ENCODE measurements around the gene NGDN. TPM values are rescaled to one million over a fixed set of nuclear protein-coding genes. Genes with fewer than 3 reads are reported as not detected.
"Not testable (repeated sequence)": the region's sequence is repeated elsewhere in the genome, so short reads cannot be mapped to it uniquely, and the experiment has no call there.

The NGDN gene
- total RNA-seq, result 10 to 100 TPM; 54.2 to 58.3 TPM

- DNase-seq (ENCODE audit: low spot score in 2 of 2), result peak; percentile 90 to 94
- Mint-ChIP-seq H3K9me3 (no peaks in the 10 kb centered on the region), H3K27ac (peak within 1 kb of the TSS in 1 of 2 donors; percentile 69), H3K36me3 (peaks cover 0 to 9% of the 10 kb centered on the region in 2 donors)
- peak; percentile 95 to 96 for ATAC-seq
Observed at GRCh38 chr14:23469127-23469905, at the start of gene NGDN. Gene NGDN, plus strand, starts transcription at chr14:23469703. Its CDS starts 13 bp downstream, at chr14:23469716.

- Mint-ChIP-seq H3K9me3 (no peaks in the 10 kb centered on the region), H3K27ac (peak overlapping the region in 1 of 2 donors; percentile 12), H3K36me3 (no peaks in the 10 kb centered on the region)
- ATAC-seq (peak in 1 of 2 donors; percentile 93), DNase-seq (ENCODE audit: low spot score in 2 of 2) (peak in 1 of 2 donors; percentile 17)
Observed at GRCh38 chr14:23421594-23421993, 47.9 kb upstream of the NGDN start.

GRCh38 chr14:23423657-23424056 lies 45.8 kb upstream of the NGDN start:
- peak overlapping the region in 1 of 2 donors; percentile 58 for H3K27ac Mint-ChIP-seq
- no peaks in the 10 kb centered on the region for H3K9me3 Mint-ChIP-seq
- ATAC-seq (no peak), DNase-seq (ENCODE audit: low spot score in 2 of 2) (no peak)
- H3K36me3 Mint-ChIP-seq, result no peaks in the 10 kb centered on the region

- ATAC-seq (no peak), DNase-seq (ENCODE audit: low spot score in 2 of 2) (no peak)
- H3K9me3 Mint-ChIP-seq, result no peaks in the 10 kb centered on the region
- no peaks in the 10 kb centered on the region for H3K36me3 Mint-ChIP-seq
- H3K27ac Mint-ChIP-seq, result no peak overlapping the region
Observed at GRCh38 chr14:23425169-23425568, 44.3 kb upstream of the NGDN start.

GRCh38 chr14:23425798-23426197 lies 43.7 kb upstream of the NGDN start:
- ATAC-seq; H3K27ac Mint-ChIP-seq; DNase-seq (ENCODE audit: low spot score in 2 of 2); H3K36me3 Mint-ChIP-seq; H3K9me3 Mint-ChIP-seq: not testable (repeated sequence)

GRCh38 chr14:23428686-23429495 lies 40.6 kb upstream of the NGDN start:
- ATAC-seq (no peak), DNase-seq (ENCODE audit: low spot score in 2 of 2) (no peak)
- H3K36me3 Mint-ChIP-seq, result no peaks in the 10 kb centered on the region
- no peak overlapping the region for H3K27ac Mint-ChIP-seq
- H3K9me3 Mint-ChIP-seq, result no peaks in the 10 kb centered on the region

GRCh38 chr14:23430016-23430722 lies 39.3 kb upstream of the NGDN start:
- Mint-ChIP-seq H3K9me3 (no peaks in the 10 kb centered on the region), H3K36me3 (no peaks in the 10 kb centered on the region), H3K27ac (no peak overlapping the region)
- no peak for ATAC-seq
- DNase-seq (ENCODE audit: low spot score in 2 of 2), result no peak

GRCh38 chr14:23430723-23431085 lies 38.8 kb upstream of the NGDN start:
- ATAC-seq, result peak in 1 of 2 donors; percentile 46
- Mint-ChIP-seq H3K36me3 (no peaks in the 10 kb centered on the region), H3K27ac (no peak overlapping the region), H3K9me3 (no peaks in the 10 kb centered on the region)
- no peak for DNase-seq (ENCODE audit: low spot score in 2 of 2)

GRCh38 chr14:23431486-23431885 lies 38.0 kb upstream of the NGDN start:
- peak overlapping the region in 1 of 2 donors; percentile 66 for H3K27ac Mint-ChIP-seq
- H3K36me3 Mint-ChIP-seq, result no peaks in the 10 kb centered on the region
- DNase-seq (ENCODE audit: low spot score in 2 of 2) (peak in 1 of 2 donors; percentile 35), ATAC-seq (no peak)
- H3K9me3 Mint-ChIP-seq, result no peaks in the 10 kb centered on the region

- ATAC-seq (no peak), DNase-seq (ENCODE audit: low spot score in 2 of 2) (peak in 1 of 2 donors; percentile 26)
- no peaks in the 10 kb centered on the region for H3K36me3 Mint-ChIP-seq
- H3K27ac Mint-ChIP-seq, result peak overlapping the region in 1 of 2 donors; percentile 66
- no peaks in the 10 kb centered on the region for H3K9me3 Mint-ChIP-seq
Observed at GRCh38 chr14:23432102-23432925, 37.2 kb upstream of the NGDN start.

- no peaks in the 10 kb centered on the region for H3K9me3 Mint-ChIP-seq
- no peaks in the 10 kb centered on the region for H3K36me3 Mint-ChIP-seq
- ATAC-seq (no peak), DNase-seq (ENCODE audit: low spot score in 2 of 2) (peak in 1 of 2 donors; percentile 28)
- H3K27ac Mint-ChIP-seq, result peak overlapping the region in 1 of 2 donors; percentile 66
Observed at GRCh38 chr14:23432946-23433345, 36.6 kb upstream of the NGDN start.

GRCh38 chr14:23433457-23433856 lies 36.0 kb upstream of the NGDN start:
- Mint-ChIP-seq H3K27ac (peak overlapping the region in 1 of 2 donors; percentile 78), H3K9me3 (no peaks in the 10 kb centered on the region), H3K36me3 (no peaks in the 10 kb centered on the region)
- peak in 1 of 2 donors; percentile 4 for DNase-seq (ENCODE audit: low spot score in 2 of 2)
- no peak for ATAC-seq

- Mint-ChIP-seq H3K36me3 (no peaks in the 10 kb centered on the region), H3K9me3 (no peaks in the 10 kb centered on the region), H3K27ac (no peak overlapping the region)
- no peak for ATAC-seq
- DNase-seq (ENCODE audit: low spot score in 2 of 2), result peak in 1 of 2 donors; percentile 26
Observed at GRCh38 chr14:23434488-23435222, 34.8 kb upstream of the NGDN start.

GRCh38 chr14:23435543-23436326 lies 33.8 kb upstream of the NGDN start, which contains the start of gene MYH7:
Gene MYH7, minus strand, starts transcription at chr14:23435660. Its CDS starts 1,928 bp downstream, at chr14:23433732.
- Mint-ChIP-seq H3K9me3 (no peaks in the 10 kb centered on the region), H3K36me3 (no peaks in the 10 kb centered on the region), H3K27ac (no peak within 1 kb of the TSS)
- DNase-seq (ENCODE audit: low spot score in 2 of 2) (peak in 1 of 2 donors; percentile 34), ATAC-seq (no peak)
